ENCODE data around the gene HRNR.
A peak's percentile ranks its signal among the peaks of the same experiment; 100 is the strongest.

The HRNR gene

GRCh38 chr1:152189657-152190442 lies 34.1 kb downstream of the HRNR start:
- no CpG with 5 or more reads among the region's 9 CpGs for WGBS, 2 donors (ENCODE audit: extremely low coverage in 2 of 2, insufficient read length in 2 of 2, insufficient replicate concordance in 1 of 2)
- Histone ChIP-seq H3K27ac (replicated peaks; ENCODE audit: low read length) (no peak overlapping the region), H3K4me1 (ENCODE audit: control insufficient read depth in 2 of 2, insufficient read depth in 1 of 2, low read depth in 1 of 2, low read length in 2 of 2) (no peaks in the 10 kb centered on the region), H3K4ac (ENCODE audit: low read length) (no peak overlapping the region), H4K8ac (ENCODE audit: low read depth, low read length) (no peak overlapping the region), H3K27me3 (ENCODE audit: control insufficient read depth in 3 of 3, insufficient read depth in 3 of 3, low read depth in 1 of 3, low read length in 3 of 3) (no peaks in the 10 kb centered on the region), H3K79me1 (ENCODE audit: low read depth, low read length) (no peaks in the 10 kb centered on the region), H3K18ac (ENCODE audit: low read length) (no peak overlapping the region), H3K23ac (ENCODE audit: low read depth, low read length, poor library complexity) (no peak overlapping the region), H2AK5ac (ENCODE audit: low read depth, low read length) (no peak overlapping the region), H3K4me3 (ENCODE audit: low read length in 2 of 2) (no peak overlapping the region), H3K9me3 (replicated peaks in 1 of 2; ENCODE audit: control insufficient read depth in 2 of 2, insufficient read depth in 1 of 2, low read depth in 1 of 2, low read length in 2 of 2) (peaks cover 0 to 7% of the 10 kb centered on the region in 2 donors), H2AFZ (ENCODE audit: low read length) (no peak overlapping the region), H4K91ac (ENCODE audit: low read depth, low read length, poor library complexity) (no peak overlapping the region), H3K4me2 (ENCODE audit: insufficient read depth, low read length, poor library complexity, severe bottlenecking) (no peak overlapping the region), H2BK5ac (ENCODE audit: low read length) (no peak overlapping the region), H2BK15ac (ENCODE audit: low read length) (no peak overlapping the region), H2BK12ac (ENCODE audit: low read length) (no peak overlapping the region), H2BK120ac (ENCODE audit: low read depth, low read length) (no peak overlapping the region), H3K9ac (ENCODE audit: low read depth, low read length, poor library complexity) (no peak overlapping the region), H3K36me3 (replicated peaks in 1 of 2; ENCODE audit: control insufficient read depth in 2 of 2, insufficient read depth in 2 of 2, low read length in 2 of 2) (no peaks in the 10 kb centered on the region), H3K14ac (ENCODE audit: low read length) (no peak overlapping the region)
- peak; percentile 11 for DNase-seq (ENCODE audit: low spot score)

DNA sequence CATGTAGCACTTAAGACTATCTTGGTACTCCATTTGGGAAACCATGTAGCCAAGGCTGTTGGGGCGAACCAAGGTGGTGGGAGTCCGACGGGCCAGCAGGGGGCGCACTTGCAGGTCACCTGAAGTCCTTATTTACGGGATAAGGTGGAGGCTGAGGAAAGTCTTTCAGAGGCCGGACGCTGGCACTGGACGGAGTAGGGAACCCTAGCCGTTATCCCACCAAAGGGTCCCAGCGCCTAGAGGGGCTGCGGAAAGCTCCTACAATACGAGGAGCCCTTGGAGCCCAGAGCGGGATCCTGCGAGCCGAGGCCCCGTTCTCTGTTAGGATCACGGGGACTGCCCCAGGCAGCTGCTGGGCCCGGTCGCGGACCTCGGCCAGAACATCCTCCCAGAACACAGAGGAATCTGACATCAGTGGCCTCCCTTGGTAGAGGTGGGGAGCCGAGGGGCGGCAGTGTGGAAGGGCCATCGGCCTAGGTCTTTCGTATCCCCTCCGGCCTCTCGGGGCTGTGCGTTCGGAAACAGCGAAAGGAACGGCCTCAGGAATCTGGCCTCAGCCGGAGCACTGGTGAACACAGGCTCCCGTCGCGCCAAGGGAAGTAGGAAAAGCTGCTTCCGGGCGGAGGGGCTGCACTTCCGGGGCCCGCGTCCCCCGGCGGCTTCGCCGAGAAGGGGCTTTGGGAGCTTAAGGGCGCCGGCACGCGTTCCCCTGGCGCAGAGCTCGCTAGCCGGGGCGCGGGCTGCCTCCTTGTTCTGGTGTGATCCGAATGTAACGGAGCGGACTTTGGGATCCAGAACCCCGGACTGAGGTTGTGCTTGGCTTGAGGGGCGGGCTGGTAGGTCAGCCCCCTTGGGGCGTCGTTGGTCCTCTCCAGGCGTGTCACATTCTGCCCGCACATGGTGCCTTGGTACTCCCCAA lies 35.1 kb downstream of the HRNR start:
- H4K91ac ChIP-seq (ENCODE audit: low read depth, low read length, poor library complexity): no peak overlapping the region
- no peak overlapping the region for H2AK5ac ChIP-seq (ENCODE audit: low read depth, low read length)
- no peak overlapping the region for H2BK15ac ChIP-seq (ENCODE audit: low read length)
- H3K9ac ChIP-seq (ENCODE audit: low read depth, low read length, poor library complexity): no peak overlapping the region
- H3K14ac ChIP-seq (ENCODE audit: low read length): no peak overlapping the region
- H3K4me2 ChIP-seq (ENCODE audit: insufficient read depth, low read length, poor library complexity, severe bottlenecking): no peak overlapping the region
- H3K36me3 ChIP-seq (replicated peaks in 1 of 2; ENCODE audit: control insufficient read depth in 2 of 2, insufficient read depth in 2 of 2, low read length in 2 of 2): no peaks in the 10 kb centered on the region
- H3K9me3 ChIP-seq (replicated peaks in 1 of 2; ENCODE audit: control insufficient read depth in 2 of 2, insufficient read depth in 1 of 2, low read depth in 1 of 2, low read length in 2 of 2): peaks cover 0 to 7% of the 10 kb centered on the region in 2 donors
- H3K23ac ChIP-seq (ENCODE audit: low read depth, low read length, poor library complexity): no peak overlapping the region
- H2AFZ ChIP-seq (ENCODE audit: low read length): no peak overlapping the region
- H3K27me3 ChIP-seq (ENCODE audit: control insufficient read depth in 3 of 3, insufficient read depth in 3 of 3, low read depth in 1 of 3, low read length in 3 of 3): no peaks in the 10 kb centered on the region
- WGBS, 2 donors (ENCODE audit: extremely low coverage in 2 of 2, insufficient read length in 2 of 2, insufficient replicate concordance in 1 of 2): no CpG with 5 or more reads among the region's 62 CpGs
- H3K27ac ChIP-seq (replicated peaks; ENCODE audit: low read length): no peak overlapping the region
- no peaks in the 10 kb centered on the region for H3K79me1 ChIP-seq (ENCODE audit: low read depth, low read length)
- H2BK120ac ChIP-seq (ENCODE audit: low read depth, low read length): no peak overlapping the region
- no peaks in the 10 kb centered on the region for H3K4me1 ChIP-seq (ENCODE audit: control insufficient read depth in 2 of 2, insufficient read depth in 1 of 2, low read depth in 1 of 2, low read length in 2 of 2)
- no peak overlapping the region for H3K4ac ChIP-seq (ENCODE audit: low read length)
- H3K4me3 ChIP-seq (ENCODE audit: low read length in 2 of 2): peak overlapping the region in 1 of 2 donors; percentile 24
- no peak overlapping the region for H2BK12ac ChIP-seq (ENCODE audit: low read length)
- DNase-seq (ENCODE audit: low spot score): no peak
- H2BK5ac ChIP-seq (ENCODE audit: low read length): no peak overlapping the region
- H3K18ac ChIP-seq (ENCODE audit: low read length): no peak overlapping the region
- no peak overlapping the region for H4K8ac ChIP-seq (ENCODE audit: low read depth, low read length)

DNA sequence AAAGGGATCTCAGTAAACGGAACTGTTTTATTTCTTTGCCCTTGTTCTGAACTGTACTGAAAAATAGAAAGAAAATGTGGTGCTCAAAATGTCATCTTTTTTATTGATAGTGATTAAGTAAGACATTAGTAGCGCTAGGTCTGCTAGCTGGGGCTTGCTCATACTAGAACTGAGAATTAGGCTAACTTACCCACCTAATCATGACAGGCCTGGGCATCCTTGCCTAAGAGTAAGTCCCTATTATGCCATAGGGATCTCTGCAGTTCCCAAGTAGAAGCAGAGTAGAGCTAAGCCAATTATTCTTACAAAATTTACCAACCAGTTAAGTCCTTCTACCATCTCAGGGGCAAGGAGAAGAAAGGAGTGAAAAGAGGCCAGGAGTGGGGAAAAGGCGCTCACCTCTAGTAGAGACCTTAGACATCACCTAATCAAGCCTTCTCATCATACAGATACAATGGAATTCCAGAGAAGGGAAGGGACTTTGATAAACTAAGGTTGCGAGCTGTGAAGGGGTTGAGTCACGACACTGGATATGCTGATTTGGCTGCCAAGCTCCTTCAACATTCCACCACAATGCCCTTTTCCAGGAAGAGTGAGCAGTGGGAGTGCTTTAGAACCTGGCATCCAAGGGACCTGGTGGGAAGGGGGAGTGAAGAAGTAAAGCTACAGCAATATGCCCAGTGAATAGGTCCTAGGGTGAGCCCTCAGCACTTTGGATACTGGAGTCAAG lies 37.3 kb downstream of the HRNR start:
- Histone ChIP-seq H3K79me1 (ENCODE audit: low read depth, low read length) (no peaks in the 10 kb centered on the region), H2BK15ac (ENCODE audit: low read length) (no peak overlapping the region), H2BK5ac (ENCODE audit: low read length) (no peak overlapping the region), H3K4me3 (ENCODE audit: low read length in 2 of 2) (no peak overlapping the region), H4K91ac (ENCODE audit: low read depth, low read length, poor library complexity) (no peak overlapping the region), H4K8ac (ENCODE audit: low read depth, low read length) (no peak overlapping the region), H3K27me3 (ENCODE audit: control insufficient read depth in 3 of 3, insufficient read depth in 3 of 3, low read depth in 1 of 3, low read length in 3 of 3) (no peaks in the 10 kb centered on the region), H3K4me1 (ENCODE audit: control insufficient read depth in 2 of 2, insufficient read depth in 1 of 2, low read depth in 1 of 2, low read length in 2 of 2) (no peaks in the 10 kb centered on the region), H3K4me2 (ENCODE audit: insufficient read depth, low read length, poor library complexity, severe bottlenecking) (no peak overlapping the region), H2AFZ (ENCODE audit: low read length) (no peak overlapping the region), H3K9me3 (replicated peaks in 1 of 2; ENCODE audit: control insufficient read depth in 2 of 2, insufficient read depth in 1 of 2, low read depth in 1 of 2, low read length in 2 of 2) (peaks cover 0 to 3% of the 10 kb centered on the region in 2 donors), H3K9ac (ENCODE audit: low read depth, low read length, poor library complexity) (no peak overlapping the region), H2BK120ac (ENCODE audit: low read depth, low read length) (no peak overlapping the region), H3K4ac (ENCODE audit: low read length) (no peak overlapping the region), H3K23ac (ENCODE audit: low read depth, low read length, poor library complexity) (no peak overlapping the region), H2BK12ac (ENCODE audit: low read length) (no peak overlapping the region), H3K18ac (ENCODE audit: low read length) (no peak overlapping the region), H3K14ac (ENCODE audit: low read length) (no peak overlapping the region), H3K36me3 (replicated peaks in 1 of 2; ENCODE audit: control insufficient read depth in 2 of 2, insufficient read depth in 2 of 2, low read length in 2 of 2) (no peaks in the 10 kb centered on the region), H3K27ac (replicated peaks; ENCODE audit: low read length) (no peak overlapping the region), H2AK5ac (ENCODE audit: low read depth, low read length) (no peak overlapping the region)
- DNase-seq (ENCODE audit: low spot score): no peak
- no CpG with 5 or more reads among the region's 5 CpGs for WGBS, 2 donors (ENCODE audit: extremely low coverage in 2 of 2, insufficient read length in 2 of 2, insufficient replicate concordance in 1 of 2)
